ENCODE results near the gene DAND5. TPM values are rescaled to one million over a fixed set of nuclear protein-coding genes. Genes with fewer than 3 reads are reported as not detected.
A peak's percentile ranks its signal among the peaks of the same experiment; 100 is the strongest.

DAND5 gene
- total and polyA plus RNA-seq, 2 of the 13 experiments (the other 11 are each of a cell fraction or from before 2014, with no cell fraction given) = 0.04 TPM; not detected in 1

DNA sequence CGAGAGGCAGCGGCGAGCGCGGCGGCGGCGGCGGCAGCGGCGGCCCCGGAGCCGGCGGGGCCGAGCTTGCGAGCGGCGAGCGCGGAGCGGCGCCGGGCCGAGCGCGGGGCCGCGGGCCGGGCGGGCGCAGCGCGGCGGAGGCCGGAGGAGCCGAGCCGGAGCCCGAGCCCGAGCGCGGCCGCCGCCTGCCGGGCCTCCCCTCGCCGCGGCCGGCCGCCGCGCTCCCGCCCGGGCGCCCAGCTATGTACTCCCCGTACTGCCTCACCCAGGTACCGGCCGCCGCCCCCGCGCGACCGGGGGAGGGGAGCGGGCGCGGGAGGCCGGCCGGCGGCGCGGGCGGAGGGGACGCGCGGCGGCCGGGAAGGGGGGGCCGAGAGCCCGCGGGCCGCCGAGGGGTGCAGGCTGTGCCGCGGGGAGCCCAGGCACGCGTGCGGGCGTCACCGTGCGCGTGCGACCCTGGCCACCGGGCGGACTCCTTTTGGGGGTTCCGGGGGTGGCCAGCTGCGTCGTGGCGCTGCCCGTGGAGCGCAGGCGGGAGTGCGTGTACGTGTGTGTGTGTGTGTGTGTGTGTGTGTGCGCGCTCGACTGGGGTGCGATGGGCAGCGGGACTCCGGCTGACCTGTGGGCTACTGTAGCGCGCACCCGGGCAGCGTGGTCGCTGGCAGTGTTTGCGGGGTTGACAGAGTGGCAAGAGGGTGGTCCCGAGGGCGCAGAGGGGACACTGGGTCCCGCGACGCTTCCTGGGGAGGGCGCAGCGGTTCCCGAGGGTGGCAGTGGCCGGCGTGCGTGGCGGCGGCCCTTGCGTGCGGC, 26.4 kb downstream of the DAND5 start (continued):
- 0 out of 2 replicates have a peak, but pooled peaks have one; percentile 21 for TF ChIP-seq CHCHD3 (CRISPR knock-in tag; IDR thresholded peaks at IDR 0.05)
- TF ChIP-seq, protein P1, sequence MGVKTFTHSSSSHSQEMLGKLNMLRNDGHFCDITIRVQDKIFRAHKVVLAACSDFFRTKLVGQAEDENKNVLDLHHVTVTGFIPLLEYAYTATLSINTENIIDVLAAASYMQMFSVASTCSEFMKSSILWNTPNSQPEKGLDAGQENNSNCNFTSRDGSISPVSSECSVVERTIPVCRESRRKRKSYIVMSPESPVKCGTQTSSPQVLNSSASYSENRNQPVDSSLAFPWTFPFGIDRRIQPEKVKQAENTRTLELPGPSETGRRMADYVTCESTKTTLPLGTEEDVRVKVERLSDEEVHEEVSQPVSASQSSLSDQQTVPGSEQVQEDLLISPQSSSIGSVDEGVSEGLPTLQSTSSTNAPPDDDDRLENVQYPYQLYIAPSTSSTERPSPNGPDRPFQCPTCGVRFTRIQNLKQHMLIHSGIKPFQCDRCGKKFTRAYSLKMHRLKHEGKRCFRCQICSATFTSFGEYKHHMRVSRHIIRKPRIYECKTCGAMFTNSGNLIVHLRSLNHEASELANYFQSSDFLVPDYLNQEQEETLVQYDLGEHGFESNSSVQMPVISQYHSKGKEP (CRISPR knock-in tag; IDR thresholded peaks at IDR 0.05) = no peak
- TF ChIP-seq, protein P2, sequence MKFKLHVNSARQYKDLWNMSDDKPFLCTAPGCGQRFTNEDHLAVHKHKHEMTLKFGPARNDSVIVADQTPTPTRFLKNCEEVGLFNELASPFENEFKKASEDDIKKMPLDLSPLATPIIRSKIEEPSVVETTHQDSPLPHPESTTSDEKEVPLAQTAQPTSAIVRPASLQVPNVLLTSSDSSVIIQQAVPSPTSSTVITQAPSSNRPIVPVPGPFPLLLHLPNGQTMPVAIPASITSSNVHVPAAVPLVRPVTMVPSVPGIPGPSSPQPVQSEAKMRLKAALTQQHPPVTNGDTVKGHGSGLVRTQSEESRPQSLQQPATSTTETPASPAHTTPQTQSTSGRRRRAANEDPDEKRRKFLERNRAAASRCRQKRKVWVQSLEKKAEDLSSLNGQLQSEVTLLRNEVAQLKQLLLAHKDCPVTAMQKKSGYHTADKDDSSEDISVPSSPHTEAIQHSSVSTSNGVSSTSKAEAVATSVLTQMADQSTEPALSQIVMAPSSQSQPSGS (CRISPR knock-in tag; IDR thresholded peaks at IDR 0.05) = no peak
- TF ChIP-seq FOXJ3 (CRISPR knock-in tag; IDR thresholded peaks at IDR 0.05; ENCODE audit: borderline replicate concordance) = no peak
- peak; percentile 13; the same call in 1 of the 2 replicates for TF ChIP-seq ZNF768 (CRISPR knock-in tag; IDR thresholded peaks at IDR 0.05)
- no peak for TF ChIP-seq JDP2 (CRISPR knock-in tag; IDR thresholded peaks at IDR 0.05; ENCODE audit: borderline replicate concordance)
- TF ChIP-seq FOXA3 (CRISPR knock-in tag; IDR thresholded peaks at IDR 0.05) = 0 out of 2 replicates have a peak, but pooled peaks have one; percentile 5
- TF ChIP-seq, protein P3, sequence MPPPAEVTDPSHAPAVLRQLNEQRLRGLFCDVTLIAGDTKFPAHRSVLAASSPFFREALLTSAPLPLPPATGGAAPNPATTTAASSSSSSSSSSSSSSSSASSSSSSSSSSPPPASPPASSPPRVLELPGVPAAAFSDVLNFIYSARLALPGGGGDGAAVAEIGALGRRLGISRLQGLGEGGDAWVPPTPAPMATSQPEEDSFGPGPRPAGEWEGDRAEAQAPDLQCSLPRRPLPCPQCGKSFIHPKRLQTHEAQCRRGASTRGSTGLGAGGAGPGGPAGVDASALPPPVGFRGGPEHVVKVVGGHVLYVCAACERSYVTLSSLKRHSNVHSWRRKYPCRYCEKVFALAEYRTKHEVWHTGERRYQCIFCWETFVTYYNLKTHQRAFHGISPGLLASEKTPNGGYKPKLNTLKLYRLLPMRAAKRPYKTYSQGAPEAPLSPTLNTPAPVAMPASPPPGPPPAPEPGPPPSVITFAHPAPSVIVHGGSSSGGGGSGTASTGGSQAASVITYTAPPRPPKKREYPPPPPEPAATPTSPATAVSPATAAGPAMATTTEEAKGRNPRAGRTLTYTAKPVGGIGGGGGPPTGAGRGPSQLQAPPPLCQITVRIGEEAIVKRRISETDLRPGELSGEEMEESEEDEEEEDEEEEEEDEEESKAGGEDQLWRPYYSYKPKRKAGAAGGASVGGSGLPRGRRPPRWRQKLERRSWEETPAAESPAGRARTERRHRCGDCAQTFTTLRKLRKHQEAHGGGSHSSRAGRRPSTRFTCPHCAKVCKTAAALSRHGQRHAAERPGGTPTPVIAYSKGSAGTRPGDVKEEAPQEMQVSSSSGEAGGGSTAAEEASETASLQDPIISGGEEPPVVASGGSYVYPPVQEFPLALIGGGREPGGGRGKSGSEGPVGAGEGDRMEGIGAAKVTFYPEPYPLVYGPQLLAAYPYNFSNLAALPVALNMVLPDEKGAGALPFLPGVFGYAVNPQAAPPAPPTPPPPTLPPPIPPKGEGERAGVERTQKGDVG (CRISPR knock-in tag; IDR thresholded peaks at IDR 0.05; ENCODE audit: borderline replicate concordance) = no peak
- TF ChIP-seq SETDB1 (CRISPR knock-in tag; IDR thresholded peaks at IDR 0.05; ENCODE audit: borderline replicate concordance) = no peak
- TF ChIP-seq, protein P4, sequence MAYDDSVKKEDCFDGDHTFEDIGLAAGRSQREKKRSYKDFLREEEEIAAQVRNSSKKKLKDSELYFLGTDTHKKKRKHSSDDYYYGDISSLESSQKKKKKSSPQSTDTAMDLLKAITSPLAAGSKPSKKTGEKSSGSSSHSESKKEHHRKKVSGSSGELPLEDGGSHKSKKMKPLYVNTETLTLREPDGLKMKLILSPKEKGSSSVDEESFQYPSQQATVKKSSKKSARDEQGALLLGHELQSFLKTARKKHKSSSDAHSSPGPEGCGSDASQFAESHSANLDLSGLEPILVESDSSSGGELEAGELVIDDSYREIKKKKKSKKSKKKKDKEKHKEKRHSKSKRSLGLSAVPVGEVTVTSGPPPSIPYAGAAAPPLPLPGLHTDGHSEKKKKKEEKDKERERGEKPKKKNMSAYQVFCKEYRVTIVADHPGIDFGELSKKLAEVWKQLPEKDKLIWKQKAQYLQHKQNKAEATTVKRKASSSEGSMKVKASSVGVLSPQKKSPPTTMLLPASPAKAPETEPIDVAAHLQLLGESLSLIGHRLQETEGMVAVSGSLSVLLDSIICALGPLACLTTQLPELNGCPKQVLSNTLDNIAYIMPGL (CRISPR knock-in tag; IDR thresholded peaks at IDR 0.05; ENCODE audit: borderline replicate concordance in 1 of 2, low read depth in 1 of 2) = 0 out of 4 replicates have a peak, but pooled peaks of 1 of the 2 experiments have one; percentile 16
- TF ChIP-seq ZNF703 (CRISPR knock-in tag; IDR thresholded peaks at IDR 0.05; ENCODE audit: borderline replicate concordance) = no peak
- TF ChIP-seq ZNF138 (CRISPR knock-in tag; IDR thresholded peaks at IDR 0.05; ENCODE audit: low read depth) = no peak
- TF ChIP-seq ZNF263 (CRISPR knock-in tag; IDR thresholded peaks at IDR 0.05) = 0 out of 2 replicates have a peak, but pooled peaks have one; percentile 37
- TF ChIP-seq, protein P5, sequence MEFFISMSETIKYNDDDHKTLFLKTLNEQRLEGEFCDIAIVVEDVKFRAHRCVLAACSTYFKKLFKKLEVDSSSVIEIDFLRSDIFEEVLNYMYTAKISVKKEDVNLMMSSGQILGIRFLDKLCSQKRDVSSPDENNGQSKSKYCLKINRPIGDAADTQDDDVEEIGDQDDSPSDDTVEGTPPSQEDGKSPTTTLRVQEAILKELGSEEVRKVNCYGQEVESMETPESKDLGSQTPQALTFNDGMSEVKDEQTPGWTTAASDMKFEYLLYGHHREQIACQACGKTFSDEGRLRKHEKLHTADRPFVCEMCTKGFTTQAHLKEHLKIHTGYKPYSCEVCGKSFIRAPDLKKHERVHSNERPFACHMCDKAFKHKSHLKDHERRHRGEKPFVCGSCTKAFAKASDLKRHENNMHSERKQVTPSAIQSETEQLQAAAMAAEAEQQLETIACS (CRISPR knock-in tag; IDR thresholded peaks at IDR 0.05) = peak; percentile 44
- TF ChIP-seq RBM39 (IDR thresholded peaks at IDR 0.05; ENCODE audit: low read depth, low read length, poor library complexity, severe bottlenecking) = peak; percentile 81

Measured in HepG2 (cell line).